ENCODE results near the gene EEF2.
"Not testable (repeated sequence)": the region's sequence is repeated elsewhere in the genome, so short reads cannot be mapped to it uniquely, and the experiment has no call there.

Gene EEF2

DNA sequence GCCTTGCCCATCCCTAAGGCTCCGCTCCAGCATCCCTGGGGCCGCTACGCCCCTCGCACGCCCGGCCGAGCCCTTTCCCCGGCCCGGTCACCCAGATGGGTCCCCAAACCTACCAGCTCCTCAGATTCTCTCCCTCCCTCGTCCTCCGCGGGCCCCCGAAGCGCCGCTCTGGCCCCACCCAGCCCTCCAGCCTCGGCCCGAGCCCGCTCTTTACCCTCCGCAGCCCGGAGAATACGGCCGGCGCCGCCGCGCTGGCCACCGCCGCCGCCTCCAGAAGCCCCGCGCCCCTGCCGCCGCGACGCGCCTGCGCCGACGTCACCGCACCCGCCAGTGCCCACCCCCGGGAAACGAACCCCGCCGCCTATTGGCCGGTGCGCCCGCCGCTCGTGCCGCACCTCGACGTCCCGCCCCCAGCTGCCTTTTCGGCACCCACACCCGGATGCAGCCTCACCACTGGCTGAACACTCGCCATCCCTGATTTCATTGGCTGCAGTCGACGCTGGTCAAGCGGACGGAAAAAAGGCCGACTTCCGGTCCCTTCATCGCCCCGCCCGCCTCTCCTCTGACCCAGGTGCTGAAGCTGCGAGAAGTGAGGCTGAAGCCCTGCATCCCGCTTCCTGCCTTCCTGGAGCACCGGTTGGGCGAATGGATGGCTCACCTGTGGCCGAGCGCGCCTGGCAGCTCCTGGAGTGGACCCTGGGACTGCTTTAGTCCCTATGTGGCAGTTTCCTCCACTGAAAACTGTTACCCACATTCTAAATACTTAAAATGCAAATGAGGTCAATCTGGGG, 14.3 kb downstream of the EEF2 start, which contains the start of gene DAPK3:
DAPK3 (minus strand) TSS at position 292 of the 791 bp plus-strand sequence. CDS start 1,364 bp downstream, outside the sequence.
- DNase-seq (ENCODE audit: low read depth in 2 of 2, low spot score in 1 of 2): peak; percentile 78 to 85

DNA sequence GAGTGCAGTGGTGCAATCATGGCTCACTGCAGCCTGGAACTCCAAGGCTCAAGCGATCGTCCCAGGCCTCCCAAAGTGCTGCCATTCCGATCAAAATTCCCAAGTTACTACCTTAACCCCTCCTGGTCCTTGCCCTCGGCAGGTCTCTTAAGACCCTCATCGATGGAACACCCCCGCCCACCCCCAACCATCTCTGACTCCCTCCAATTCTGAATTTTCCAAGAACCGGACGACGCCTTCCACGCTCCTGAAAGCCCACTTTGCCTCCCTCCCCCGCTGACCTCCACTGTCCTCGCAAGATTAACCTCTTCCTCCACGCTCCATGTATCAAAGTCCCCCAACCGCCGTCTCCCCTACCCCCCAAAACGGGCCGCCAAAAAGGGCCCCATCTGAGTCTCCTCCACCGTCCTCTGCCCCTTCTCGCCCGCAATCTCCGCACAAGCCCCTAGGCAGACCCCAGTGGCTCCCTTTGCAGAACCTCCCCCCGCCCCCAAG, 14.9 kb downstream of the EEF2 start:
- DNase-seq (ENCODE audit: low read depth in 2 of 2, low spot score in 1 of 2): no peak

DNA sequence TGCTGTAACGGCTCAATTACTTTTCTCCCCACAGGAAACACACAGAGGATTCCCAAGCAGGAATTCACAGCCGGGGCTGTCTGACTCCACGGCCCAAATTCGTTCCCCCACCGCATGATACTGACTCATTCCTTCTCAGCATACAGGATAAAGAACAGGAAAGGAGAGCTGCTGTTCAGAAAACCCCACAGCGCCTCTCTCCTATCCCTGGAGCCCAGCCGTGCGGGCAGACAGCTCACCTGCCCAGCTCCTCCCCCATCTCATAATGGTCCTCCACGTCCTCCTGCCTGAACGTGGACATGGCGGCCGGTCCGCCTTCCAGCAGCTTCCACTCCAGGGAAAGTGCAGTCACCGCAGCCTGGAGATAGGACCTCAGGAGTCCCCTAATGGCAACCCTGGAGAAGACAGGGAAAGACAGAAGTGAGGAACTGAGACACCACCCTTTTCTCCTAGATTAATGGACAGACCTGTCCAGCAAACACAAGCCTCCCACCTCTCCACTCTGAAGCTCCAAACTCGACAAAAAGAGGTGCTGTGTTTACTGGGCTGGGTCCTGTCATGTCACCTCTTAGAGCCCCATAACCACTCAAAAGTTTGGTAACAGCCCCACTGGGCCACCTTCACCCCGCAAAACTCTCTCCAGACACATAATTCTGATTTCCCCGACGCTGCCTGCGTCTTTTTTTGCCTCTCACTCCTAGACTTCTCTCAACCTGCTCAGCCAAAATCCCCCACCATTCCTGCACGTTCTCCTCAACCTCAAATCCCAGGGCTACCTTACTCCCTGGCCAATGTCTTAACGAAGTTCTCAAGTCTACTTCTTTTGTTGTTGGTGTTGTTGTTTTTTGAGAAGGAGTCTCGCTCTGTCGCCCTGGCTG, 15.6 kb downstream of the EEF2 start:
- no peak for DNase-seq (ENCODE audit: low read depth in 2 of 2, low spot score in 1 of 2)

DNA sequence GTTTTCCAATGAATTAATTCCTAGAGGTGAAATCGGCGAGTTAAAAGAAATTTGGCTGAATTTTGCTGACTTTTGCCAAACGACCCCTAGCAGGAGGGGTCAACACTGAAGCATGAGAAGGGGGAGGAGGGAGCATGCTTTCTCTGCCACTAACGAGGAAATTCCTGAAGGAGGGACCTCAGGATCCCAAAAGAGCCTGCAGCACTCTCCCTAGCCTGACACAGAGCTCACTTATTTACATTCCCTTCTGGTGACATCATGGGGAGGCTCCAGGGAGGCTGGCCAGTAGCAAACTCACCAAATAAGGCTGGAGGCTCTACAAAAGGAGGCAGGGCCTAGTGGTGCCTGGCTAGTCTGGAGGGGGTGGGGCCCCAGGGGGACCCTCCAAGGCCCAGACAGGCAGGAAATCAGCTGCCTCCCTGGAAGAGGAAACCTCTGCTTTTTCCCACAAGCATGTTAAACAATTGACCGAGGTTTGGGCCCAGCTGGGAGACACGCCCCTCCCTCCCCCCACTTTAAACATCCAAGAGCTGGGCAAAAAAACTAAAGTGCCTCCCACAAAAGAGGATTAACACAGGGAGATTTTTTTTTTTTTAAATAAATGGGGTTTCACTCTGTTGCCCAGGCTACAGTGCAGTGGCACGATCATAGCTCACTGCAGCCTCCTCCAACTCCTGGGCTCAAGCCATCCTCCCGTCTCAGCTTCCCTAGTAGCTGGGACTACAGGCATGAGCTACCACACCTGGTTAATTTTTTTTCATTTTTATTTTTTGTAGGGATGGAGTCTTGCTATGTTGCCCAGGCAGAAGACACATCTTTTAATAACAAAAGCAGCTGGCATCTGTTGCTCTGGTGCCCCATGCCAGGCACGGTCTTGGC, 16.5 kb downstream of the EEF2 start:
- no peak for DNase-seq (ENCODE audit: low read depth in 2 of 2, low spot score in 1 of 2)

DNA sequence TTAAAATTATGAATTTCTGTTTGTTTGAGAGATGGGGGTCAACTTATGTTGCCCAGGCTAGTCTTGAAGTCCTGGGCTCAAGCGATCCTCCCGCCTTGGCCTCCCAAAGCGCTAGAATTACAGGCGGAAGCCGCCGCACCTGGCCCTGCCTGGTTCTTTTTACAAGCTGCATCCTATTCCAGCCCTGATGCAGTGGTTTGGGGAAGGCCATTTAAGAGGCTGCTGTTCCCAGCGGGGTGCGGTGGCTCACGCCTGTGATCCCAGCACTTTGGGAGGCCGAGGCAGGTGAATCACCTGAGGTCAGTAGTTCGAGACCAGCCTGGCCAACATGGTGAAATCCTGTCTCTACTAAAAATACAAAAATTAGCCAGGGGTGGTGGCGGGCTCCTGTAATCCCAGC, 17.3 kb downstream of the EEF2 start:
- DNase-seq (ENCODE audit: low read depth in 2 of 2, low spot score in 1 of 2): not testable (repeated sequence)

DNA sequence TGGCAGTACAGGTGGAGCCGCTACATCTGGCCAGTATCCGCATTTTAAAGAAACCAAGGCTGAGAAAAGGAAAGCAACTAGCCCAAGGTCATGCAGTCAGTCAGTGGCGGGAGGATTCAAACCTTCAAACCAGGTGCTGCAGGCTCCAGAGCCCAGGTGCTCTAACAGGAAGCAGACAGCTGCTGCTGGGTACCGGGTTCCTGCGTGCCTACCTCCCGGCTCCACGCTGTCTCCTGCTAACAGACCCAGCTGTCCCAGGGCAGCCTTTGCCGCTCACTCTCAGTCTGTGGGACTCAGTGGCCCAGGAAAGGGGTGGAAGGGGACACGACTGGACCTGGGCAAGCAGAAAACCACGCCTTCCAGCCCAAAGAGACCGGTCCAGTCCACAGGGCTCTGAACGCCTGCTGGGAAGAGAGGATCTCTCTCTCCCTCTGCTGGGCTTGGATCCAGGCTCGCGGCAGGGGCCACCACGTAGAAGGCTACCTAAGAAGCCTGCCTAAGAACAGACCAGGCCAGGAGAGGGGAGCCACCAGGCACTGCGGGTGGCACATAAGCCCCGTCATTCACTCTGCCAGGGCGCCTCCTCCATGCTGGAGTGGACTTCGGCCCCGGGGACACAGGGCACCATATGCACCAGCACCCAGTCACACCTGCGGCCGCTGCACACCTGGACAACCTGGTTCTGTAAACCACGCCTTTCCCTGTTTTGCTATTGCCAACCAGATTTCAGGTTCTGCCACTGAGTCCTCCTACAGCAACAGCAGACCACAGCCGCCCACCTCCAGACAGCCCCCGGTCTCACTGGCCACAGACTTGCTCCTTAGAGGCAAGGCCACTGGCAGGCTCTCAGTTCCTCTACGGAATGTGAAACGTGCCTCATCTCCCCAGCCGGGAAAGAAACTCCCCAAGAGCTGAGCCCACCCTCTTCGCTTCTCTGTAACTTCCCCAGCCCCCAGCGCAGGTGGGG, 18.9 kb downstream of the EEF2 start:
- DNase-seq (ENCODE audit: low read depth in 2 of 2, low spot score in 1 of 2): no peak

DNA sequence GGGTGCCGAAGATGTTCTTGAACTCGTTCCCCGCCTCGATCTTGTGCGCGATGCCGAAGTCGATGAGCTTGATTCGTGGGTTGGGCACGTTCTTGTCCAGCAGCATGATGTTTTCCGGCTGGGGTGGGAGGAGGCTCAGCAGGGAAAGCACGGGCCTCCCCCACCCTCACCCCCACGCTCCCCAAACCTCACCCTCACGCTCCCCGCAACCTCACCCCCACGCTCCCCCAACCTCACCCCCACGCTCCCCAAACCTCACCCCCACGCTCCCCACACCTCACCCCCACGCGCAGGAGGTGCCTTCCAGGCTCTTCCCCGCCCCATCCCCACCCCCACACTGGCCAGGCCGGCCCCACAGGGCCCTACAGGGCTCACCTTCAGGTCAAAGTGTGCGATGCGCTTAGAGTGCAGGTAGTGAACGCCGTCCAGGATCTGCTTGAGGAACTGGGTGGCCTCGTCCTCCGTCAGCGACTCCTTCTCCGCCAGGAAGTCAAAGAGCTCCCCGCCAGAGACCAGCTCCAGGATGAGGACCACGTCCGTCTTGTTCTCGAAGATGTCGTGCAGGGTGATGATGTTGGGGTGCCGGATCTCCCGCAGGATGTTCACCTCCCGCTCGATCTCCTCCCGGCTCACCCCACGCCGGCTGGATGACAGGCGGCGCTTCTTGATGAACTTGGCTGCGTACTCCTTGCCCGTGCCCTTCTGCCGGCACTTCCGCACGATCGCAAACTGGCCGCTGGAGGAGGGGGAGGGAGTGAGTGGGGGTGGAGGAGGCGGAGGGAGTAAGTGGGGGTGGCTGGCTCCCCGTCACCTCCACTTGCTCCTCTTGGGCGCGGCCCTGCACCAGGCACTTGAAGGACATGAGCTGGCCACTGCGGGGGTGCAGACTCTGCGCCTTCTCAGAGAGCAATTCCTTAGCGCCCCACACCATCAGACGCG, 20.7 kb downstream of the EEF2 start:
- DNase-seq (ENCODE audit: low read depth in 2 of 2, low spot score in 1 of 2): no peak

DNA sequence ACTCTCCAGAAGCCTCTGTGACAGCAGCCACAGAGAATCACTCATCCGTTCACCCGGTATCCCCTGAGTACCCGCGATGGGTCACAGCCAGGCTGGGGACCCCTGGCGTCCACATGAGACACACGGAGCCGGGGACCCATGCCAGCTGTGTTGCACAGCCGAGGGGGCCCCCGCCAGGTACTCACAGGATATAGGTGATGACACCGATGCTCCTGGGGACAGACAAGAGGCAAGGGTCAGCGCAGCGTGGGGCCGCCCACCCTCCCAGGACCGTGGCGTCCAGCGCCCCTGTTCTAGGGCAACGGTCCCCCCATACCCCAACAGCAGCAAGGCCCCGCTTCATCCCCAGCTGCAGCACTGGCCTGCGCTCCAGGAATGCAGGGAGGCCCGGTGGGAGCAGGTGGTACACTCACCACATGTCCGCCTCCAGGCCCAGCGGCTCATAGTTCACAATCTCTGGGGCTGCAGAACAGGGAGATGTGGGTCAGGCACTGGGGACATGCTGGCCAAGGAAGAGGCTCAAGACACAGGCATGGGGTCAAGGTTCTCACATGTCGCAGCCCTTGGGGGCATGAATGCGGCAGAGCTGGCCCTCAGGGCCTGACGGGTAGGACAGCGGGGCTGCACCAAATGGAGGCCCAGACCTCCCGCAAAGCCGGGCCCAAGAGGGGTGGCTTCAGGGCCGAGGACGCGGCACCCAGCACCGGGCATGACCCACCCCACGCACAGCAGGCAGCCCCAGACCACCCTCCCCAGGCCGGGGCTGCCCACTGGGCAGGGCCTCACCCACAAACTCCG, 21.6 kb downstream of the EEF2 start:
- DNase-seq (ENCODE audit: low read depth in 2 of 2, low spot score in 1 of 2): no peak

DNA sequence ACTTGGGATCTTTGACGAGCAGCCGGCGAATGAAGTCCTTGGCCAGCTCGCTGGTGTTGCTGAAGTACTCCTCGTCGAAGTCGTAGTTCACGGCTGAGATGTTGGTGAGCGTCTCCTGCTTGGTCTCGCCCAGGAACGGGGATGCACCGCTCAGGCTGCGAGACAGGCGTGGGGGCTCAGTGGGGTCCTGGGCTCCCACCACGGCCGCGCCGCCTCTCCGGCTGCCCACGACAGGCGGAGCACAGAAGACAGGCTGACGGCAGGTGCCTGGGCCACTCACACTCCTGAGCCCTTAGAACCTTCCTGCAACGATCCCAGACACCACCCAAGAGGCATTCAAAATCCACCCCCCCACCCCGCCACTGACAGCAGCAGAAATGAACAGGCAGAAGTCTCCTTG, 24.3 kb downstream of the EEF2 start:
- no peak for DNase-seq (ENCODE audit: low read depth in 2 of 2, low spot score in 1 of 2)

DNA sequence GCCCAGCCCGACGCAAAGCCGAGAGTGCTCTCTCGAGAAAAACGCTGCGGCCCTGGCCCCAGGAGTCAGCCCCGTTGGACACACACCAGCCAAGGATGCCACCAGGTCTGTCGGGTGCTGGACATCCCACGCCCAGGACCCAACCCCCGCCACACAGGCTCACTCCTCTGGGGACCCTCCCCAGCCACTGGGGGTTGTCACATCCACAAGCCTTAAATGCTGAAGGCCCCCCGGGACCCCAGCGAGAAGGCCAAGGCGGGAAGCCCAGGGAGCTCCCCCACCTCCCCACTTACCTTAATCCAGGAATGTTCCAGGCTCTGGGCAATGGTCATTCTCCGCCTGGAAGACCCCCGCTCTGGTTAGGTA, 25.5 kb downstream of the EEF2 start:
- DNase-seq (ENCODE audit: low read depth in 2 of 2, low spot score in 1 of 2): no peak

DNA sequence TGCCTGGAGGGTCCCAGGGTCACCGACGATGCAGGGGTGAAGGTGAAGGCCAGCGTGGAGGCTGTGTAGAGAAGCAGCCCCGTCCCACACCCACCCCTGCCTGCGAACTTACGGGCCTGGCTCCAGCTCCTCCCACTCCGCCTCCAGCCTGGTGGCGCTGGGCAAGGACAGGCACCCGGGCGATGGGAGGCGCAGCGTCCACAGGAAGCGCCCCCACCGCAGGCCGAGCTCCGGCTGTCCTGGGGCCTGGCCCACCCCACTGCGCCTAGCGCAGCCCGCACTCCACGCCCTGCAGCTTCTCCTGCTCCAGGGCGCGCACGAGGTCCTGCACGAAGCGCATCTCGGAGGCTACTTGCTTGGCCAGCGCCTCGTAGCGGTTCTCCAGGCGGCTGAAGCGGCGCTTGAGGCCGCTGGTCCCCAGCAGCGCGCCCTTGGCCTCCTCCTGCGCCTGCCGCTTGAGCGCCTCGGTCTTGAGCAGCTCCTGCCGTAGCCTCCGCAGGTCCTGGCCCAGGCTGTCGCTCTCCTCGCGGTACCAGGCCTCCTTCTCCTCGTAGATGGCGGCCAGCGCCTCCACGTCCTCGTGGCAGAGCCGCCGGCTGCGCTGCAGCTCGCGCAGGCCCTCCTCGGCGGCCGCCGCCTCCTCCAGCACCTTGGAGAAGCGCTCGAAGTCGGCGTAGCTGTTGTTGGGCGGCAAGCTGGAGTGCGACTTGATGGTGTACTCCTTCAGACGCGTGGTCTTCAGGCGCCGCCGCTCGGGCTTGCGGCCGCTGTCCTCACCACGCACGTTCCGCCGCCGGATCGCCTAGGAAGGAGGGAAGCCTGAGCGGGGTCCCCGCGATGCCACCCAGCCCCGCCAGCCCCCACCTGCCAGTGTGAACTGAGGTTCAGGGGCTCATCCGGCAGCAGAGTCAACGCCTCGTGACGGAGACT, 26.2 kb downstream of the EEF2 start:
- no peak for DNase-seq (ENCODE audit: low read depth in 2 of 2, low spot score in 1 of 2)

DNA sequence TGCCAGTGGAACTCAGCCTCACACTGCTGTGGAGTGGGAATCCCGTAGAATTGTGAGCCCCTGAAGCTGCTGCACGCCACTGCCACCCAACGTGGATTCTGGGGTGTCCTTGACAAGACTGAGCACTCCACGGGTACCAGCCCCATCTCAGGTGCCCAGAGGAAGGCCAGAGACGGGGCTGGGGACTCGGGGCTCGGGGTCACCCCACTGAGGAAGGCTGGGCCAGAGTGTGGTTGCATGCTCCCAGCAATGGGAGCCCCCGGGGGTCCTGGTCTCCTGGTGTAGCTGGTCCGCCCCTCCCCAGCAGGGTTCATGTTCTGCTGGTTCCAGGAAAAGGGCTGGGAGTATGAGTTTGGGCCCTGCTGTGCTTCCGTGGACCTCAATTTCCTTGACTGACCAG, 29.6 kb downstream of the EEF2 start:
- no peak for DNase-seq (ENCODE audit: low read depth in 2 of 2, low spot score in 1 of 2)

DNA sequence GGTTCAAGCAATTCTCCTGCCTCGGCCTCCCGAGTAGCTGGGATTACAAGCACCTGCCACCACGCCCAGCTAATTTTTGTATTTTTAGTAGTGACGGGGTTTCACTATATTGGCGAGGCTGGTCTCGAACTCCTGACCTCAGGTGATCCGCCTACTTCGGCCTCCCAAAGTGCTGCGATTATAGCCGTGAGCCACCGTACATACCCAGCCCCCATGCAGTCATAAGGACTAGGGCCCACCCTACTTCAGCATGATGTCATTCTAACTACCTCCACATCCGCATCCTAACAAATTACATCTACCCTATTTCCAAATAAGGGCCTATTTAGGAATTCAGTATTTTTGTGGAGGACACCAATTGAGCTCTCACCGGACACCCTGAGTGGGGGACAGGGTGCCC, 30.0 kb downstream of the EEF2 start:
- DNase-seq (ENCODE audit: low read depth in 2 of 2, low spot score in 1 of 2): not testable (repeated sequence)

DNA sequence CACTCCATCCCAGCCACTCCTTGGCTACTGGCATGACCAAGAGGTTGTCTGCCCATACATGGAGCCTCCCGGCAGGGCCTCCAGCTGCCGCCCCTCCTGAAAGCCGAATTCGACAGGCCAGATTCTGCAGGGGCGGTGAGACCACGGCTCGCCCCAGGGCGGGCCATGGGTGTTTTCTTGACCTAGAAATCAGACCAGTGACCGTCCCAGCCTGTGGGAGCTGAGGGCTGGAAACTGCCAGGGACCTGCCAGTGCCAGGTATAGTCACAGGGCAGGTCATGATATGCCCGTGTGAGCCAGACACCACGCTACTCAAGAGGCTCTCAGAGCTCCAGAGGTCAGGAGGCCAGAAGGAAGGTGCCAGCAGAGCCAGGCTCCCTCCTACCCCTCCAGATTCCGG, 31.2 kb downstream of the EEF2 start:
- no peak for DNase-seq (ENCODE audit: low read depth in 2 of 2, low spot score in 1 of 2)

DNA sequence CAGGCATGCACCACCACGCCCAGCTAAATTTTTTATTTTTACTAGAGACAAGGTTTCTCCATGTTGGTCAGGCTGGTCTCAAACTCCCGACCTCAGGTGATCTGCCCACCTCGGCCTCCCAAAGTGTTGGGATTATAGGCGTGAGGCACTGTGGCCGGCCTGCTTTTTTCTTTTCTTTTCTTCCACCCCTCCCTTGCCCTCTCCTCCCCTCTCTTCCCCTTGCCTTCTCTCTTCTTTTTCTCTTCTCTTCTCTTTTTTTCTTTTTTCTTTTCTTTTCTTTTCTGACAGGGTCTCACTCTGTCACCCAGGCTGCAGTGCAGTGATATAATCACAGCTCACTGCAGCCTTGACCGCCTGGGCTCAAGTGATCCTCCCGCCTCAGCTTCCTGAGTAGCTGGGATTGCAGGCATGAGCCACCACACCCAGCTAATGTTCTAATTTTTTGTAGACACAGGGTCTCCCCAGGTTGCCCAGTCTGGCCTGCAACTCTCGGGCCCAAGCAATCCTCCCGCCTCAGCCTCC, 32.4 kb downstream of the EEF2 start:
- DNase-seq (ENCODE audit: low read depth in 2 of 2, low spot score in 1 of 2): not testable (repeated sequence)

Measured in stimulated activated CD8-positive, alpha-beta memory T cell treated with anti-CD3 and anti-CD28 coated beads, Interleukin-4, amount 100 ng/mL, for 1 hour (primary cell).